ENCODE measurements around the gene CAPN2.

DNA sequence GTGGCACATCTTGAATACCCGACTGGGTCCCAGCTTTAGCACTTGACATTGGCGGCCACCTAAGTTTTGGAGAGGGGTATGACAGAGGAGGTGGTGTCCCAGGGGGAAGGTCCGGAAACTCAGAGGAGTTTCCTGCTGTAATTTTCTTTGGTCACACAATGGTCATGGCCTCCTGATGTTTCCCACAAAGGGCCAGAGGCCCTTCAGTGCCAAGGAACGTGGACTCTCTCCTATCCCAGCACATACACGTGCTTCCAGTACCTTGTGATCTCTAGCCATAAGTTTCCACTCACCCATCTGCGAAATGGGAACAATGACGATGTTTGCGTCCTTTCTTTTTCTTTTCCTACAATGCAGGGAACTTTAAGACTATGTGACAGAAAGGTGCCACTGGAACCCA is 13.2 kb downstream of the CAPN2 start:
- TF ChIP-seq, protein P1, sequence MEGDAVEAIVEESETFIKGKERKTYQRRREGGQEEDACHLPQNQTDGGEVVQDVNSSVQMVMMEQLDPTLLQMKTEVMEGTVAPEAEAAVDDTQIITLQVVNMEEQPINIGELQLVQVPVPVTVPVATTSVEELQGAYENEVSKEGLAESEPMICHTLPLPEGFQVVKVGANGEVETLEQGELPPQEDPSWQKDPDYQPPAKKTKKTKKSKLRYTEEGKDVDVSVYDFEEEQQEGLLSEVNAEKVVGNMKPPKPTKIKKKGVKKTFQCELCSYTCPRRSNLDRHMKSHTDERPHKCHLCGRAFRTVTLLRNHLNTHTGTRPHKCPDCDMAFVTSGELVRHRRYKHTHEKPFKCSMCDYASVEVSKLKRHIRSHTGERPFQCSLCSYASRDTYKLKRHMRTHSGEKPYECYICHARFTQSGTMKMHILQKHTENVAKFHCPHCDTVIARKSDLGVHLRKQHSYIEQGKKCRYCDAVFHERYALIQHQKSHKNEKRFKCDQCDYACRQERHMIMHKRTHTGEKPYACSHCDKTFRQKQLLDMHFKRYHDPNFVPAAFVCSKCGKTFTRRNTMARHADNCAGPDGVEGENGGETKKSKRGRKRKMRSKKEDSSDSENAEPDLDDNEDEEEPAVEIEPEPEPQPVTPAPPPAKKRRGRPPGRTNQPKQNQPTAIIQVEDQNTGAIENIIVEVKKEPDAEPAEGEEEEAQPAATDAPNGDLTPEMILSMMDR (IDR thresholded peaks at IDR 0.05), result no peak
- TF ChIP-seq POLR2A (IDR thresholded peaks at IDR 0.05), result no peak
